IgD-negative memory B cell (primary cell): ENCODE measurements around the gene EXO1. TPM values are rescaled to one million over a fixed set of nuclear protein-coding genes. Genes with fewer than 3 reads are reported as not detected.
A peak's percentile ranks its signal among the peaks of the same experiment; 100 is the strongest.

Source experiments
- H3K27ac Mint-ChIP-seq, 3 donors: one replicate each; pipeline ENCODE4 v1.8.0; 2020 to 2022; ENCODE audit warnings: mild to moderate bottlenecking in 3 of 3, mixed read lengths in 3 of 3, moderate library complexity in 1 of 3
- H3K27me3 Mint-ChIP-seq: one replicate; pipeline ENCODE4 v1.8.0; 2021; ENCODE audit warnings: mixed read lengths
- H3K36me3 Mint-ChIP-seq: one replicate; pipeline ENCODE4 v1.8.0; 2020; ENCODE audit warnings: mild to moderate bottlenecking, mixed read lengths
- H3K4me1 Mint-ChIP-seq, 3 donors: one replicate each; pipeline ENCODE4 v1.8.0; 2020 to 2022; ENCODE audit warnings: mixed read lengths in 3 of 3, mild to moderate bottlenecking in 1 of 3
- H3K4me3 Mint-ChIP-seq, 4 donors: one replicate each; pipeline ENCODE4 v1.8.0; 2020 to 2022; ENCODE audit warnings: mild to moderate bottlenecking in 4 of 4, mixed read lengths in 4 of 4, moderate library complexity in 3 of 4
- H3K9me3 Mint-ChIP-seq, 3 donors: one replicate each; pipeline ENCODE4 v1.8.0; 2020 to 2021; ENCODE audit warnings: mixed read lengths in 3 of 3, mild to moderate bottlenecking in 1 of 3
- polyA plus RNA-seq: library from polyadenylated mRNA; unstranded; fragments of 300-500 nt; fragmentation: Illumina TruSeq; gene quantifications from one replicate; pipeline ENCODE4 v1.2.3, GENCODE V29; 2021

The EXO1 gene
- polyA plus RNA-seq, 1 donor from 2014 or later: 0.29 TPM

- Mint-ChIP-seq H3K4me3 (no peak overlapping the region), H3K9me3 (no peaks in the 10 kb centered on the region), H3K4me1 (peaks cover 0 to 2% (median 0%) of the 10 kb centered on the region in 3 donors), H3K27me3 (no peaks in the 10 kb centered on the region), H3K36me3 (peaks cover 2% of the 10 kb centered on the region), H3K27ac (no peak overlapping the region)
Observed at GRCh38 chr1:241891296-241891695, 43.3 kb downstream of the EXO1 start.

- no peaks in the 10 kb centered on the region for H3K27me3 Mint-ChIP-seq
- no peak overlapping the region for H3K4me3 Mint-ChIP-seq
- H3K9me3 Mint-ChIP-seq: no peaks in the 10 kb centered on the region
- peaks cover 2 to 4% (median 3%) of the 10 kb centered on the region in 3 donors for H3K4me1 Mint-ChIP-seq
- no peak overlapping the region for H3K27ac Mint-ChIP-seq
- no peaks in the 10 kb centered on the region for H3K36me3 Mint-ChIP-seq
Observed at GRCh38 chr1:241894016-241894415, 46.0 kb downstream of the EXO1 start.

- H3K4me1 Mint-ChIP-seq: peaks cover 8 to 9% (median 9%) of the 10 kb centered on the region in 3 donors
- H3K27me3 Mint-ChIP-seq: no peaks in the 10 kb centered on the region
- no peaks in the 10 kb centered on the region for H3K9me3 Mint-ChIP-seq
- no peak overlapping the region for H3K4me3 Mint-ChIP-seq
- no peak overlapping the region for H3K27ac Mint-ChIP-seq
- H3K36me3 Mint-ChIP-seq: no peaks in the 10 kb centered on the region
Observed at GRCh38 chr1:241895013-241895412, 47.0 kb downstream of the EXO1 start.

- no peak overlapping the region for H3K27ac Mint-ChIP-seq
- H3K9me3 Mint-ChIP-seq: no peaks in the 10 kb centered on the region
- H3K27me3 Mint-ChIP-seq: no peaks in the 10 kb centered on the region
- H3K4me1 Mint-ChIP-seq: peaks cover 8 to 9% (median 9%) of the 10 kb centered on the region in 3 donors
- H3K4me3 Mint-ChIP-seq: no peak overlapping the region
- H3K36me3 Mint-ChIP-seq: no peaks in the 10 kb centered on the region
Observed at GRCh38 chr1:241896670-241896962, 48.6 kb downstream of the EXO1 start.

- Mint-ChIP-seq H3K36me3 (no peaks in the 10 kb centered on the region), H3K9me3 (no peaks in the 10 kb centered on the region), H3K27ac (peak overlapping the region in 1 of 3 donors; percentile 31), H3K4me3 (peak overlapping the region in 2 of 4 donors; percentile 32 to 77), H3K27me3 (no peaks in the 10 kb centered on the region), H3K4me1 (peaks cover 8 to 9% (median 9%) of the 10 kb centered on the region in 3 donors)
Observed at GRCh38 chr1:241899210-241899609, 51.2 kb downstream of the EXO1 start.

- Mint-ChIP-seq H3K36me3 (no peaks in the 10 kb centered on the region), H3K4me3 (no peak overlapping the region), H3K9me3 (no peaks in the 10 kb centered on the region), H3K27me3 (no peaks in the 10 kb centered on the region), H3K4me1 (peaks cover 8 to 9% (median 9%) of the 10 kb centered on the region in 3 donors), H3K27ac (no peak overlapping the region)
Observed at GRCh38 chr1:241900381-241900780, 52.4 kb downstream of the EXO1 start.

GRCh38 chr1:241902391-241903065 lies 54.5 kb downstream of the EXO1 start:
- H3K9me3 Mint-ChIP-seq: no peaks in the 10 kb centered on the region
- peaks cover 7 to 9% (median 8%) of the 10 kb centered on the region in 3 donors for H3K4me1 Mint-ChIP-seq
- no peaks in the 10 kb centered on the region for H3K36me3 Mint-ChIP-seq
- no peaks in the 10 kb centered on the region for H3K27me3 Mint-ChIP-seq
- no peak overlapping the region for H3K4me3 Mint-ChIP-seq
- no peak overlapping the region for H3K27ac Mint-ChIP-seq

GRCh38 chr1:241916196-241916595 lies 68.2 kb downstream of the EXO1 start:
- no peaks in the 10 kb centered on the region for H3K27me3 Mint-ChIP-seq
- no peaks in the 10 kb centered on the region for H3K36me3 Mint-ChIP-seq
- H3K4me3 Mint-ChIP-seq: no peak overlapping the region
- no peaks in the 10 kb centered on the region for H3K4me1 Mint-ChIP-seq
- H3K27ac Mint-ChIP-seq: no peak overlapping the region
- H3K9me3 Mint-ChIP-seq: no peaks in the 10 kb centered on the region

GRCh38 chr1:241917487-241917886 lies 69.5 kb downstream of the EXO1 start:
- H3K36me3 Mint-ChIP-seq: no peaks in the 10 kb centered on the region
- no peaks in the 10 kb centered on the region for H3K9me3 Mint-ChIP-seq
- no peaks in the 10 kb centered on the region for H3K27me3 Mint-ChIP-seq
- no peaks in the 10 kb centered on the region for H3K4me1 Mint-ChIP-seq
- H3K27ac Mint-ChIP-seq: peak overlapping the region in 1 of 3 donors; percentile 16
- H3K4me3 Mint-ChIP-seq: no peak overlapping the region

- Mint-ChIP-seq H3K27ac (no peak overlapping the region), H3K4me1 (no peaks in the 10 kb centered on the region), H3K9me3 (no peaks in the 10 kb centered on the region), H3K4me3 (no peak overlapping the region), H3K36me3 (no peaks in the 10 kb centered on the region), H3K27me3 (no peaks in the 10 kb centered on the region)
Observed at GRCh38 chr1:241918879-241919278, 70.9 kb downstream of the EXO1 start.

- H3K27ac Mint-ChIP-seq: no peak overlapping the region
- no peaks in the 10 kb centered on the region for H3K36me3 Mint-ChIP-seq
Observed at GRCh38 chr1:241924080-241924808, 76.2 kb downstream of the EXO1 start.

GRCh38 chr1:241926141-241926540 lies 78.1 kb downstream of the EXO1 start:
- Mint-ChIP-seq H3K4me1 (no peaks in the 10 kb centered on the region), H3K27ac (no peak overlapping the region), H3K36me3 (no peaks in the 10 kb centered on the region), H3K27me3 (no peaks in the 10 kb centered on the region), H3K9me3 (no peaks in the 10 kb centered on the region), H3K4me3 (no peak overlapping the region)

More at GRCh38 chr1:241924080-241924808, 76.2 kb downstream of the EXO1 start:
- Mint-ChIP-seq H3K4me3 (no peak overlapping the region), H3K9me3 (no peaks in the 10 kb centered on the region), H3K27me3 (no peaks in the 10 kb centered on the region), H3K4me1 (no peaks in the 10 kb centered on the region)

GRCh38 chr1:241927321-241927720 lies 79.3 kb downstream of the EXO1 start:
- H3K4me3 Mint-ChIP-seq: no peak overlapping the region
- no peaks in the 10 kb centered on the region for H3K27me3 Mint-ChIP-seq
- H3K9me3 Mint-ChIP-seq: no peaks in the 10 kb centered on the region
- no peaks in the 10 kb centered on the region for H3K36me3 Mint-ChIP-seq
- peaks cover 0 to 1% (median 0%) of the 10 kb centered on the region in 3 donors for H3K4me1 Mint-ChIP-seq
- H3K27ac Mint-ChIP-seq: no peak overlapping the region

GRCh38 chr1:241932845-241933244 lies 84.8 kb downstream of the EXO1 start:
- no peak overlapping the region for H3K4me3 Mint-ChIP-seq
- peaks cover 2% of the 10 kb centered on the region for H3K36me3 Mint-ChIP-seq
- H3K27ac Mint-ChIP-seq: no peak overlapping the region
- H3K9me3 Mint-ChIP-seq: no peaks in the 10 kb centered on the region
- peaks cover 7% of the 10 kb centered on the region for H3K27me3 Mint-ChIP-seq
- H3K4me1 Mint-ChIP-seq: peaks cover 0 to 1% (median 0%) of the 10 kb centered on the region in 3 donors

- peaks cover 0 to 5% (median 4%) of the 10 kb centered on the region in 3 donors for H3K9me3 Mint-ChIP-seq
- H3K4me3 Mint-ChIP-seq: no peak overlapping the region
- no peak overlapping the region for H3K27ac Mint-ChIP-seq
- peaks cover 2% of the 10 kb centered on the region for H3K36me3 Mint-ChIP-seq
- peaks cover 0 to 1% (median 0%) of the 10 kb centered on the region in 3 donors for H3K4me1 Mint-ChIP-seq
- H3K27me3 Mint-ChIP-seq: peaks cover 7% of the 10 kb centered on the region
Observed at GRCh38 chr1:241934201-241934848, 86.3 kb downstream of the EXO1 start.
